NCI-H1105 (cell line): Measurements from ENCODE around the gene PNPLA7.

Experiments
- DNase-seq: peaks from one replicate; lab custom pipeline; 2025; lab: John Stamatoyannopoulos, UW

The PNPLA7 gene

DNA sequence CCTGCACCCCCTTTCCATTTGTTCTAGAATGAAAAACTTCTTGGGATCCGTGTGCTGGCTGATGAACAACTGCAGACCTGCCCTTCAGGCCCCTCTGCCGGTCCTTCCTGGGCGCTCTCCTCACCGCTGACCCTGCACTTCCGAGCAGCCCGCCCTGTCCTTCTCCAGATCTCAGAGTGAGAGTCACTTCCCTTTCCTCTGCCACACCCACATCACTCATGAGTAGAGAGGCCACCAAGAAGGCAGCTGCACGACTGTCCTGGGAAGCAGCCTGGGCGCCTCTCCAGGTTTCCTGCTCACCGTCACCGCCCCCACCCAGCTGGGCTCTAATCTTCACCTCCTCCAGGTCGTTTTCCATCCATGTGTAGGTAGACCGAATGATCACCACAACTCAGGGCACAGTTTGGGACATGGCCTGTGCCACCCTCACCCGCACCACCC is 56.1 kb downstream of the PNPLA7 start:
- no peak for DNase-seq

DNA sequence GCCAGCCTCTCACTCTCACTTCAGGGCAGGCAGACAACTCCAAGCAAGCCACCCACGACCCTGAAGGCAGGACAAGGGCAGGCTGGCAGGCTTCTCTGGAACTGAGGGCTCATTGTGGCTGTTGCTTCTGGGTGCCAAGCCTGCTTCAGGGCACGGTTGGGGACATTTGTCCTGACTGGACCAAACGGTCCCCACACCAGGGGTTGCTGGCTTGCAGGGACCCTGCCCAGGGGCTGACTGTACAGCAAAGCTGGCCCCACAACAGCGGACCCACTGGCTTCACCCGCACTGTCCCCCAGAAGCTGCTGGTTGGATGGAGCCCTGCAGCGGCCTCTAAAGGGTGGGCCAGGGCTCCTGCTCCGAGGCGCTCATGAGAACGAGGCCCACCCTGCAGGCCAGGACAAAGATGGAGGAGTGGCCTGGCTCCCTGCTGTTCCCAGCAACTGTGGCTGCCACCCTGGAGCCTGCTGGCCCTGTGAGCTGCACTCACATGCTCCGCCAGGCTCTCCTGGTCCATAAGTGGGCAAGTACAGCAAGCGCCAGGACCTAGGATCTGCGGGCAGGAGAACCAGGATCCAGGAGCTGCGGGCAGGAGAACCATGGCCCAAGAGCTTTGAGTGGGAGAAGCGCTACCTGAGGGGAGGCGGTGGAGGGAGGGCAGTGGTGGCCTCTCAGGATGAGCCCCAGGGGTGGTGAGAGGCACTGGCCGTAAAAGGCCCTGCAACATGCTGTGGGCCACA is 56.7 kb downstream of the PNPLA7 start:
- DNase-seq: no peak

DNA sequence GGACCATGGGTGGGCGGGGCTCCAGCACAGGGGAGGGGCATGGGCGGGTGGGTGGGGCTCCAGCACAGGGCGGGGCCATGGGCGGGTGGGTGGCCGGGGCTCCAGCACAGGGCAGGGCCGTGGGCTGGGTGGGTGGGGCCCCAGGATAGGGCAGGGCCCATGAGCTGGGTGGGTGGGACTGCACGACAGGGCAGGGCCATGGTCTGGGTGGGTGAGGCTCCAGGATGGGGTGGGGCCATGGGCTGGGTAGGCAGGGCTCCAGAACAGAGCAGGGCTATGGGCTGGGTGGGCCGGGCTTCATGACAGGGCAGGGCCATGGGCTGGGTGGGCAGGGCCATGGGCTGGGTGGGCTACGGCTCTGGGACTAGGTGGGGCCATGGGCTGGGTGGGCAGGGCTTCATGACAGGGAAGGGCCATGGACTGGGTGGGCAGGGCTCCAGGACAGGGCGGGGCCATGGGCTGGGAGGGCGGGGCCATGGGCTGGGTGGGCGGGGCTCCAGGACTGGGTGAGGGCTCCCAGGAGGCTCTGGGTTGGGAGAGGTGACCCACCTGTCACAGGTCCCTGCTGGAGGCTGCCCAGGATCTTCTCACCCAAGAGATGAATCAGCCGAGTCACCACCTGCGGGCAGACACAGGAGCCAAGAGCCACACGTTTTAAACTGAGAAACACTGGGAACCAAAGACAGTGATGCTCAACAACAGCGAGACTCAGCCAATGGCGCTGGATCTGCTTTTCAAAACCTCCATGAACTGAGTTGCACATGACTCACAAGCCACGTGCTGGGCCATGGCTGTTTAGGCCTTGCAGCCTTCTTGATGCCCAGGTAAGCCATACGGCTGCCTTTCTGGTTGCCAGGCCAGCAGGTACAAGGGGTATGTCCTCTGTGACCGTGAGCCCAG is 57.5 kb downstream of the PNPLA7 start:
- no peak for DNase-seq

DNA sequence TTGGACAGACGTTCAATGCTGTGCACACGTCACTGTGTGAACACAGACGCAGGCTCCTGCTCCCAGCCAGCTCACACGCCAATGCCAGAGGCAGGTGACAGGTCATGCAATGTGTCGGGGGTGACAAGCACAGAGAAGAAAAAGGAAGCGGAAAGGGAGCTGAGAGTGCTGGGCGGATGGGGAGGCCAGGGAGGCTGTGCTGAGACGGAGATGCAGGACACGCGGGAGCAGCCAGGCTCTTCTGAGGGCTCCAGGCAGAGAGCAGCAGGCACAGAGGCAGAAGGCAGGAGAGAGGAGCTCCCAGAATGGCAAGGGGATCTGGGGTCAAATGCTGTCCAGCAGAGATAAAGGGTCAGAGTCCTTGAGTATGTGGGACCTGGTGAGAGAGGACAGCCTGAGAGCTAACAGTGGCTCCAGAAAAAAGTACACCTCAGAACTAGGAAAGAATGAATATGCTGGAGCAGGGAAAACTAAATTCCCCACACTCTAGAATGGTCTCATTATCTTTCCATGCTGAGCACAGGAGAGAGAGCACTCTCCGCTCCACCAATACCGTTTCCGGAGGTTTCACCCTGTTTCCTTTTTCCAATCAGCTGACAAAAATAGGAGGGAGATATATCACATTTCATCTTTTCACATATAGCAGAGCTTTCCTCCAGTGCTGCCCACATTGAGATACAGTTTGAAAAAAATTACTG is 58.3 kb downstream of the PNPLA7 start:
- DNase-seq: no peak

DNA sequence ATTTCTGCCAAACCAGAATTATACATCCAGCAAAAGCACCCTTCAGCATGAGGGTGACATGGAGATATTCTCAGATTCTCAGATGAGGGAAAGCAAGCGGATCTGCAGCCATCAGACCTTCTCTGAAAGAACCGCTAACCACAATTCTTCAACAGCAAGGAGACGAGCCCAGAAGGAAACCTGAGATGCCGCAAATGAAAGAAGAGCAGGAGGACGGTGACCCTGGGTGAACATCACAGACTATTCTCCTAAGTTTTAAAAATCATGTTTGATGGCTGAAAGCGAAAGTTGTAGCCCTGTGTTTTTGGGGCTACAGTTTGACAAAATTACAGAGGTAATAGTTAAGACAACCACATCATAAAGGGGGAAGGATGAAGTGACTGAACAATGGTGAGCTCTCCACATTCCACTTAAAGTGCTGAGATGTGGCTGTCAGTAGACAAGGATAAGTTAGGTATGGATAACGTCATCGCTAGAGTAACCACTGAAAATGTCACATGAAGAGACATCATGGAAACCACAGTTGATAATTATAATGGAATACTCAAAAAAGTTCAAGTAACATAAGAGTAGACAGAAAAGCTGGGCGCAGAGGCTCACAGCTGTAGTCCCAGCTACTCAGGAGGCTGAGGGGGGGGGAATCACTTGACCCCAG is 59.5 kb downstream of the PNPLA7 start:
- no peak for DNase-seq

DNA sequence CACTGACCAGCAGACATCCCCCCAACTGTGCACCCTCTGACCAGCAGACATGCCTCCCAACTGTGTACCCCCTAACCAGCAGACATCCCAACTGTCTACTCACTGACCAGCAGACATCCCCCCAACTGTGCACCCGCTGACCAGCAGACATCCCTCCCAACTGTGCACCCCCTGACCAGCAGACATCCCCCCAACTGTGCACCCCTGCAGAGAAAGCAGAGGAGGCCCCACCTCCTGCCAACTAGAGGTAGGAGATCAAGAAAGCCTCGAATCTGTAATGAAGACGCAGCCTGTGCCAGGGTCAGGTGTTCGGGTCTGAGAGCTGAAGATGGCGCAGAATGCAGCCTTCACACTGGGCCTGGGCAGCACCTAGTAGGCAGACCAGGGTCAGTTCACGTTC is 61.3 kb downstream of the PNPLA7 start:
- no peak for DNase-seq

DNA sequence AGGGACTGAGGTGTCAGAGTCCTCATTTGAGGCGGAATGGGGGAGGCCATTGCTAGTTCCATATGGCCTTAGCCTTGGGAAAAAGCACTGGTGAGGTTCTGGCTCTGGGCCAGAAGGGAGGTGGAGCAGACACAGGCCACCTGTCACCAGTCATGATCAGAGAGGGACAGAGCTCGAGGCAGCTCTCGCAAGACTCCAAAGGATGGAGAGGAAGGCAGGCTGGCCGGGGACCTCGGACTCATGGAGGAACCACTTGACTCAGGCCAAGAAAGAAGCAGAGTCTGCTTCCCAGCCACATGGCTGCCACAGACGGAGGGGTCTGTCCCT is 61.9 kb downstream of the PNPLA7 start:
- DNase-seq: peak; percentile 59

DNA sequence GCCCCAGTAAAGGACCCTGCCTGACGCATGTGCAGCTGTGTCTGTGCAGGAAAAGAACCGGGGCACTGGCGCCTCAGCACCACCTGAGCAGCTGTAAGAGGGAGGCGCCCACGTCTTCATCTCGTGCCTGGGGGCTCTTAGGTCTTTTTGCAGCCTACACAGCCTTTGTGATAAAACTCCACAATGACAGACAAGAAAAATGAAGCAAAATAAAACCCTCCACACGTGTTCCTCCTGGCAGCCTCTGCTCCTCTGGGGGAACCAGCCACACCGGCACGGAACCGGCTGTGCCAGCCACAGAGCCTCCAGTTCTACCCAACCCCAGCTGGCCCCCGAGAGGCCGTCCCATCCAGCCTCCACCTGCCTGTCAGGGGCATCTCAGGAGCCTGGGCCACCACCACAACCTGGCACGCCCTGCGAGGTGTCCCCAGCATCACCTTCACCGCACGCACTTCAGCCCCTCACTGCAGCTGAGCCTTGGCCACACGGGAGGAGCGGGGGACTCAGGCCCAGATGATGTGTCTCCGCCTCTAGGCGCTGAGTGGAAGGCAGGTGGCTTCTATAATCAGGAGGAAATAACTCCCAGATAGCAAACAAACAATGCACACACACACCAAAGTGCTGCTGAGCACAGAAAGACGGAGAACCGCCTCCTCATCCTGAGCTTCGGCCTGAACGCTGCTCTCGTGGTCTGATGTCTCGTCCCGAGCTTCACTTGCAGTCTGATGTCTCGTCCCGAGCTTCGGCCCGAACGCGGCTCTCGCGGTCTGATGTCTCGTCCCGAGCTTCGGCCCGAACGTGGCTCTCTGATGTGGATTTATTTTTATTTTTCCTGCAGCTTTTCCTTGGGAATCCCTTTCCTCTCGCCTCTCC is 62.5 kb downstream of the PNPLA7 start:
- DNase-seq: peak; percentile 42

DNA sequence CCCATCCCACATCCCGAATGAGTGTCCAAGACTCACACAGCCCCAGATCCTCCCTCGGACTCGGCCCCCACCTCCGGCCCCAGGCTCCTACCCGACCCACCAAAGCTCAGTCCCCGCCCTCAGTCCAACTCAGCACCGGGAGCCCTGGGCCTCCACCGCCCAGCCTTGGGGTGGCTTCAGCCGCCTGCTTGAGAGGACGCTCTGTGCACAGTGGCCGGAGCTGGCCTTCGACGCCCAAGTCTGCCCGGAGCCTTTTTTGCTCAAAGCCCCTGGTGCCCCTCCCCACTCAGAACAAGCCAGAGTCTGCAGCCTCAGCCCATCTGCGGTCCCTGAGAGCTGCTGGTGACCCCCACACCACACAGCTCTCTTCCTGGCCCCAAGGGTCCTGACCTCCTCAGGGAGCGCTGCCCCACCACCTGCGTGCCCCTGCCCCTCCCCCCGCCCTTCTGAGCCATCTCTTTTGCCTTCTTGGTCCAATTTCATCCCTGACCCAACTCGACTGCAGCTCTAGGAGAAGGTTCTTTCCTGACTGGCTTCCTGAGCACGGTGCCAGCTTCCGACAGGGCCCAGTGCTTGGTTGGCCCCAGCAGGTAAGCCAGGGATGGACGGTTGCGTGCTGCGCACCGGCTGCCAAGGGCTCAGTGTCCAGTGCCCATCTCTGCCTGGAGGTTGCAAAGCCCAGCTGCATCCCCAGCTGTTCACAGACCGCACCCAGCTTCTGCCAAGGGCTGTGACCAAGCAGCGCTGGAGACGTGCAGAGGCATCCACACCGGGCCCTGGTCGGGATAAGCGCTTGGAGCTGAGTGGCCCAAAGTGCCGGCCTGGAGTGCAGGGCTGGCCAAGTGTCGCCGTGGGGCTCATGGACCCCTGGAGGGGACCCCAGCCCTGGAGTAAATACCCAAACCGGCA is 63.4 kb downstream of the PNPLA7 start:
- no peak for DNase-seq

DNA sequence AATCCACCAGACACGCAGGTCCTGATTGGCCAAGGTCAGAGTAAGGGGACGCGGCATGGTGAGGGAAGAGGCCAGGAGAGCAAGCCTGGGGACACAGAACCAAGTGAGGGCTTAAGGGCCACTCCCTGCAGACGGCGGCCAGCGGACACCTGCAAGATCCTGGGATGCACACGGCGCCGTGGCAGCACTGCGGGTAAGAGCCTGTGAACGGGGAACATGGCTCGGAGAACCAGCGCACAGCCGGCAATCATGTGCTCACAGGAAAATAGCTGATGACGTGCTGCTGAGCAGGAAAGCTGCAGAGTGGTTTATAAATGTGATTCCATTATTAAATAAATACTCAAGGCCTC is 64.1 kb downstream of the PNPLA7 start:
- no peak for DNase-seq

DNA sequence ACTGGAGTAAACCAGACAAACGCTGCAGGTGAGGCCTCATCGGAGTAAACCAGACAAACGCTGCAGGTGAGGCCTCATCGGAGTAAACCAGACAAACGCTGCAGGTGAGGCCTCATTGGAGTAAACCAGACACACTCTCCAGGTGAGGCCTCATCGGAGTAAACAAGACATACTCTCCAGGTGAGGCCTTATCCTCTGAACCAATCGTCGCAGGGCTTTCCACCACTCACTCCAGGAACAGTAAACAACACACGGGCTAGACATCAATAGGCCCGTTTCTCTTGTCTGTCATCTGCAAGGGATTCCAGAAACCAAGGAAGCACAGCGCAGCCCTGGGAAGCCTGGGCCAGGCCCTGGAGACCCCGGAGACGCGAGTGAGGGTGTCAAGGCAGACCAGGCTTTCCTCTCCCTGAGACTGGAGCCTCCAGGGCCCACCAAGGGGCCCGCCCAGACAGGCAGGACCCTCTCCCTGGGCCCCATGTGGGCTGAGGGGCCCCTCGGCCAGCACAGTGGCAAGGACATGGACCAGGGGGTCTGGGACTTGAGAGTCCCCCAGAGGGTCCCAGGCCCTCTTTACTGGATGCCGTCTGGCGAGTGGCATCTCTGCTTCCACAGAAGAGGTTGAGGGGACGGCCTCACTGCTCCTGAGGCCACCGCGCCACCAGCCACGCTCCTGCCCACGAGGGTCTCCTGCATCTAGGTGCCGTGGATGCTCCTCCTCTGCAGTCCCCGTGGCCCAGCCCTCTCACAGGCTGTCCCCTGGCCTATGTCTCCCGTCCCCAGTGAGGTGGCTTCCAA is 64.7 kb downstream of the PNPLA7 start:
- no peak for DNase-seq

DNA sequence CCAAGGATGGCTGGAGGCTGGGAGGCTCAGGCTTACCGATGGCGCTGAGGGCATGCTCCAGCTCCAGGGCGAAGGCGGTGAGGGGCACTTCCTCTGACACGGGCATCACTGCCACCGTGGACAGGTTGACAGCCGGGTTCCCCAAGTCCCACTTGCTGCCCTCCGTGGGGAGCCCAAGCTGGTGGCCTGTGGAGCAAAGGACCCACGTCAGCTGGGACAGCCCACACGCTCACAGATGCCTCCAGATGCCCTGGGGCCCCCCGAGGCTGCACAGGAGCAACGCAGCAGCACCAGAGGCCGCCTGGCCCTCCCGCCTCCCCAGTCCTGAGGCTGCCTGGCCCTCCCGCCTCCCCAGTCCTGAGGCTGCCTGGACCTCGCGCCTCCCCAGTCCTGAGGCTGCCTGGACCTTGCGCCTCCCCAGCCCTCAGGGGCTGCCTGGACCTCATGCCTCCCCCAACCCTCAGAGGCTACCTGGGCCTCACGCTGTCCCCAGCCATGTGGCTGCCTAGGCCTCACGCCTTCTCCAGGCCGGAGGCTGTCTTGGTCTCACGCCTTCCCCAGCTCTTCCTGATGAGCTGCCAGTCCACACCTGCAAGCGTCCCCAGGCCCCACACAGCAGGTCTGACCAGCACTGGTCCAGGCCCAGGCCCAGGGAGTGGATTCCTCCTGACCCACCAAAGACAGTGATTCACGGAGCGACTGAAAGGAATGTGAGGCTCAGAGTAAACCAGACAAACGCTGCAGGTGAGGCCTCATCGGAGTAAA is 65.5 kb downstream of the PNPLA7 start:
- DNase-seq: no peak

DNA sequence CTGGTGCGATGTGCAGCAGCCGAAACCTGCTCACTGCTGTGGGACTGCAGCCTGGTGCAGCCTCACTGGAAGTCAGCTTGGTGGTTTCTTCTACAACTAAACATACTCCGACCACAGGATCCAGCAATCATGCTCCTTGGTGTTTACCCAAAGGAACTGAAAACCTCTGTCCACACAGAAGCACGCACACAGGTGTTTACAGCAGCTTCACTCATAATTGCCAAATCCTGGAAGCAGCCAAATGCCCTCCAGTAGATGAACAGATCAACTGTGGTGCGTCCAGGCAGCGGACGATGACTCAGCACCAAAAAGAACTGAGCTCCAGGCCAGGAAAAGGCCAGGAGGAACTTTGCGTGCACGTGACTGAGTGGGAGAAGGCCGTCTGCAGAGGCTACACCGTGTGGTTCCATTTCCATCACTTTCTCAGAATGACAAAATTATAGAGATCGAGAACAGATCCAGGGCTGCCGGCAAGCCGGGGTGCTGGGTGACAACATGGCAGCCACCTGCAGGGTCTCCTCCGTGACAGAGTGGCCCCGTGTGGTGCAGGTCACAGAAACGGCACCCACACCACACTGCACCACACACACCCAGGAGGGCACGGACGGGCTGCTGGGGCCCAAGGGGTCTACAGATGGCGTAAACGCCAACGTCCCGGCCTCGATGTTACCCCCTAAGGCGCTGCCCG is 68.0 kb downstream of the PNPLA7 start:
- DNase-seq: no peak

DNA sequence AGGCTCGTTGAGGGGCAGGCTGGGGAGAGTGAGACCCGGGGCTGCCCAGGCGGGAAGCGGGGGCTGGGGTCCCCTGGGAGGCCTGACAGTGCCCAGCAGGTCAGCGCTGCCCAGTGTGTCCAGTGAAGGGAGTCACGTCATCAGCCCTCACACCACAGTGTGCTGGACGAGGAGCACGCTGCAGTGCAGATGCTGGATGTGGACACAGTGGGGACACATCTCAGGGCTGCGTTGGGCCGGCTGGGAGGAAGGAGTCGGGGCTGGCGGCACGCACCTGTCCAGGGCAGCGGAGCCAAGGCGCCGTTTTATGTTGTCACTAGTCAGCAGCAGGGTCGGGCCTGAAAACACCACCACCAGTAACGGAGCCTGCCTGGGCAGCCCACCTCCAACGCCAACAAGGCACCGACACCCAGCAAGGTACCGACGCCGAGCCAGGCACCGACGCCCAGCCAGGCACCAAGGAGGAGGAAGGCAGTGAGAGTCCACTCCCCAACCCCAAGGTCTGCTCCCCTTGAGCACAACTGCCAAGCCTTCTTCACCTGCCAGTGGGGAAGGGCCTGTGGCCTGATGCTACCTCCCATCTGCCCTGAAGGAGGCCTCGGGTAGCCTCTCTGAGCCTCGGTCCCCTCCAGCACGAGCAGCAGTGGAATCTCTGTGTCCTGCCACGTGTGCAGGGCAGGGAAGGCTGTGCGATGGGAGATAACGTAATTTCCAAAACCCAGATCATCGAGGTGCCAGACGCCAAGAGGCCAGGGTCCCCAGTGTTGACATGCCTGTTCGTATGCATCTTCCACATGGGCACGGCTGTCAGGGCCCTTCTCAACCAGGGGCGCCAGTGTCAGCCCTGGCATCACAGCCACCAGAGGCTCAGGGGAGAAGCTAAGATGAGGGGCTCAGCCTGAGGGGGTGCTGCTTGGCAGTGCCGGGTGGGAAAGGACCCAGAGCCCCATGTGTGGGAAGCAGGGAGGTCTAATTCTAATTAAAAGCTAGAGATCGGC is 69.2 kb downstream of the PNPLA7 start:
- DNase-seq: no peak

DNA sequence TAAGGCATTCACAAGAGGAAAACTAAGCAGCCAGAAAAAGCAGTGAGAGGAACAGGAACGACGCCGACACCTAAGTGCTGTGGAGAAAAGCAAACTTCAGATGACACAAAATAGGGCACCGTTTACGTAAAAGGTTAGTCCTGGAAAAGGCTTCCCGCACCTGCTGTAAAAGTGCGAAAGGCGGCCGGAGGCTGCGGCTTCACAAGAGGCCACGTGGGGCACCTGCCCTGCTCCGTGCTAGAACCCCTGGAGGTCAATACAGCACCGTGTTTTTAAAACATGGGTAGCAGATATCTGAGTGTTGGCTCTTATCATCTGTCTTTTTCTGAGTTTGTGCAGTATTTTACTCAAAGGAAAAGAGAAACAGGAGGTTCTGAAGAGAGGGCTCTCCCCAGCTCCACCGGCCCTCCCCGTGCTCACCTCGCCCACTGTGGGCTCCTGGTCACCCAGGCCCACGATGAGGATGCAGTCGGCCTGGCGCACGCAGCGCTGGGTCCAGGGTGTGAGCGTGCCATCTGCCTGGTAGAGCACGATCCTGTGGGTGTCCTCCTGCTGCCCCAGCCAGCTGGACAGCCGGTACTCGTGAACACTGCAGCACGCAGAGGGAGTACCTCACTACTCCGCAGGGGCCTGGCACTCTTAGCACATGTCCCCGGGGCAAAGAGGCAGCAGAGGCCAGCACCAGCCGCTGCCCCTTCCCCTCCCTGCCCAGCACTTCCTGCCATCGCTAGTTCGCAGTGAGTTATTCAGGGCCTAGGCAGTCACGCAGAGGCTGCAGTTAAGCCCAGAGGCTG is 70.1 kb downstream of the PNPLA7 start:
- DNase-seq: no peak
